NCI-H345 treated with DMSO at 0.1 percent for 48 hours (cell line): Measurements from ENCODE around the gene UBR4.
"Not testable (repeated sequence)": the region's sequence is repeated elsewhere in the genome, so short reads cannot be mapped to it uniquely, and the experiment has no call there.

Experiments
- DNase-seq: peaks from one replicate; lab custom pipeline; 2025; ENCODE audit not compliant: unreplicated experiment; lab: John Stamatoyannopoulos, UW

UBR4 gene

DNA sequence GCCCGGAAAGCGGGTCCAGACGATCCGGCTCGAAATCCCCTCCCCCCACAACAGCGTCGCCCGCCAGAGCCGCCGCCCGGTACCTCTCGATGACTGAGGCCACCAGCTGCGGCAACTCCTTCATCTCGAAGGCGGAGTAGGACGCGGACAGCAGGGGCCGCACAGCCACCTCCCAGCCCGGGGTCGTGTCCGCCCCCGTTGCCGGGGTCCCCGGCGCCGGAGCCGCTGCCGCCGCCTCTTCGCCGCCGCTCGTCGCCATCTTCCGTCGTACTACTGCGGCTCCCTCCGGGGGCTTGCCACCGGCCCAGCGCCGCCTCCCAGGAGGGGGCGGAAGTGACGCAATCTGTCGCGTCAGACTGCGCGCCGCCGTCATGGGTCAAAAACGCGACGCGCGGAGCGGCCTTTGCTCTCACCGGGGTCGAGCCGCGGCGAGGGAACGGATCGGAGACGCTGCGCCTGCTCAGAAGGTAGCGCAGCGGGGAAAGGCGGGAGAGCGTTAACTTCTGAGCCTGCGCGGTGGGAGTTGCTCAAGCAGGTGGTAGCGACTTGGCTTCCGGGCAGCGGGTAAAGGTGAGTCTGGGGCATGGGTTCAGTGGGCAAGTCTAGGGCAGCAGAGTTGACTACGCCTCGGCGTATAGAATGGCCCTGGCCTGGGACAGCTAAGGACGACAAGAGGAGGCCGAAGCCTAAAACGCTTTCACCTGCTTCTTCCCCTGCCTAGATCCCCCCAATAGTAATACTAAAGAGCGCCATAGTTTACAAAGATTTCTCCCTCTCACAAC is at the start of gene UBR4:
TSS of gene UBR4 (minus strand) at position 277 of the 782 bp plus-strand sequence. CDS start at position 259, 18 bp downstream.
- DNase-seq: peak; percentile 94

DNA sequence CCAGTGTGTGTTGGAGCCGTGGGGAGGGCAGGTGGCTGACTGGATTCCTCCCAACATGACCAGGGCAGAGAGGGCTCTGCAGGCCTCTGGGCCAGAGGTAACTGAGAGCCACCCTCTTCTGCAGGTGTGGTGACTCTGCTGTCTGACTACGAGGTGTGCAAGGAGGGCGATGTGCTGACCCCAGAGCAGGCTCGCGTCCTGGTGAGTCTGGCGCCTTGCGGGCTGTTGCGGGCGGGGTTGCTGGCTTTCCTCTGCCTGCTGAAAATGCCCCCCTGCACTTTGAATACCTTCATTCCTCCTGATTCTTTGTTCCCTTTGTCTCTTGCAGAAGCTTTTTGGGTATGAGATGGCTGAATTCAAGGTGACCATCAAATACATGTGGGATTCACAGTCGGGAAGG is 48.3 kb upstream of the UBR4 start:
- DNase-seq: no peak

DNA sequence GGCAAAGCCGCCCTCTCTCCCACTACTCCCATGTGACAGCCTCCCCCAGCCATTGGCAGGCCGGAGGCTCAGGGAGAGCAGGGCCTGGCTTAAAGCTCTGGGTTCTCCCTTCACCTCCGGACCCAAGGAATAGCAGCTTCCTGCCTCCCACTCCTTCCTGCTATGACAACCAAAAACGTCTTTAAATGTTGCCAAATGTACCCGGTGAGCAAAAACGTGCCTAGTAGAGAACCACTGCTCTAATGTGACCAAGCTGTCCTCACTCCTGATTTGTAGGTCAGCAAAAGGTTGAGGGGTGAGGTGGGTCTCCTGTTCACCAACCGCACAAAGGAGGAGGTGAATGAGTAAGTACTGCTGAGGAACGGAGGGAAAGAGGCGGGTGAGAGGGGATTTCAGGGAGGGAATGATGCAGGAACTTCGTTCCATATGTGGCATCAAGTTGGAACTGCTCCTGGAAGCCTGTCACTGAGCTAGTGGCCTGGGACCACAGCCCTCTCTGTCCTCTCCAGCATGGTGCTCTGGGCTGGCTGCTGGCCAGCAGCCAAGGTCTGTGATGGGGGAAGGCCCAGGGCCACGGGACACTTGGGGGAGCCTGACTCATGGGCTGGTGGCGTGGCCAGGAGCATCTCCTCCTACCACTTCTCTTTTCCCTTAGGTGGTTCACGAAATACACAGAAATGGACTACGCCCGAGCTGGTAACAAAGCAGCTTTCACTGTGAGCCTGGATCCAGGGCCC is 47.3 kb upstream of the UBR4 start:
- no peak for DNase-seq

DNA sequence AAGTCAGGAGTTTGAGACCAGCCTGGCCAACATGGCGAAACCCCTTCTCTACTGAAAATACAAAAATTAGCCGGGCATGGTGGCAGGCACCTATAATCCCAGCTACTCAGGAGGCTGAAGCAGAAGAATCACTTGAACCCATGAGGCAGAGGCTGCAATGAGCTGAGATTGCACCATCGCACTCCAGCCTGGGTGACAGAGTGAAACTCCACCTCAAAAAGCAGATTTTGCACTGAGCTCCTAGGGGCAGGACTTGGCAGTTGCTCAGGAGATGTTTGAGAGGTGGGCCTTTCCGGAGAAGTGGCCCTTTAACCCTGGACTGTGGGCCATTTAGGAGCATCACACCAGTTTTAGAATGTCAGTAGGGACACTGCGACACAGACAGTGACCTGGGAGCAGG is 46.2 kb upstream of the UBR4 start:
- DNase-seq: not testable (repeated sequence)

DNA sequence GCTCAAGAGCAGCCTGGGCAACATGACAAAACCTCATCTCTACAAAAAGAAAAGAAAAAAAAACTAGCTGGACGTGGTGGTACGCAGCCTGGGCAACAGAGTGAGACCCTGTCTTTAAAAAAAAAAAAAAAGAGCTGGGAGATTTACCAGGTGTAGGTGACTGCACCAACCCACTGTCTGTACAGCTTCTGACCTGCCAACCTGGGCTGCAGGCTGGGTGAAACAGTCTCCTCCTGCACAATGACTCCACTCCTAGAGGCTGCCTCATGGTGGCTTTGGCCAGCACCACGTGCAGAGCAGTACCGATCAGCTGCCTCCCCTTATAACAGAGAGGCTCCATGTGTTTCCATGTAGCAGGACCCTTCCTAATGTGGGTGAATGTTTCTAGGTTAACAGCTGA is 45.2 kb upstream of the UBR4 start:
- DNase-seq: no peak

DNA sequence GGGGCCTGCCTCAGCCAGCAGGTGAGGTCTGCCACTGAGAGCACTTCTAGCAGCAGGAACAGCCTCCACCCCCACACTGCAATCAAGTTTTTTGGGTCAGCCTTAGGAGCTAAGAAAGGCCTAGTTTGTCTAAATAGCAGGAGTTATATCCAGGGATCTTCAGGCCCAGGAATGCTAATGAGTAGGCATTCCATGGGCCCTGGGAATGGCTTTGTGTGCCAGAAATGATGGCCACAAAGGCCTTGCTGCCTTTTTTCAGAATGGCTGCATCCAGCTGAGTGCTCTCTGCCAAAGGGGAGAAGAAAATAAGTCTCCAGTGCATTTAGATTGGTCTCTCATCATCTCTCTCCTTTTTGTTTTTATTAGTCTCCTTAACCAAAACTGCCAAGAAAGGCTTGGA is 44.4 kb upstream of the UBR4 start:
- no peak for DNase-seq

DNA sequence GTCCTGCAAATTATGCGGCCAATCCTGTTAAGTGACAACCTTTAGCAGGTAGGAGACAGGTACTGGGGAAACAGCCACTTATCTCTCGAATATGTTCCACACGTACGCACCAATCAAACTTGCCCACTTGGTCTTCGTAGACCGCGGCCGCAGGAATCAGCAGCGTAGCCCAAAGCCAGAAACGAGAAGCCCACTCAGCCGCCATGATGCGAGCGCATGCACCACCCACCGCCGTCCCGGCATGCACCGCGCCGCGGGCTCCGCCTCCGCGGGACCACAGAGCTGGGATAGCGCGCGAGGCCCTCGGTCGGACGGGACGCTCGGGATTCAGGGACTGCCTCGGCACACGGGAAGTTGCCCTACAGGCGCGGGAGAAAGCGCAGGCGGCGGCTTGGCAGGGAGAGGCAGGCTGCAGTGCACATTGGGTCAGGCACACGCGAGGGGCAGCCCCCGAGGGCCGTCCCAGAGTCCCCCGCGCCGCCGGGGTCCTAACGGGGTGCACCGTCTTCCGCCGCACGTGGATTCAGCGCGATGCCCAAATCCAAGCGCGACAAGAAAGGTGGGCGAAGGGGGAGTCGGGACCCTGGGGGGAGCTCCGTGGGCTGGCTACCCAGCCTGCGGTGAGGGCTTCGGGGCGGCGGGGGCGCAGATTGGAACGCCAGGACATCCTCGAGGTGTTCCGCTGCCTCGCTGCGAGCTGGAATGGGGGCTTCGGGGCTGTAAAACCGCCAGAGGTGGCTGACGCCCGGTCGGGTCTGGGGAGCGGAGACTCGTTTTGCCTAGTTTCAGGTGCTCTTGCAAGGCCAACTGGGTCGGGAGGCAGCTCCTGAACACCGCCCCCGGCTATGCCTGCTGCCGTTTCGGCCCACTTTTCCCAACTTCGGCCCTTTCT is 41.5 kb upstream of the UBR4 start, which contains the start of the genes EMC1 and MRTO4:
TSS of gene EMC1 (minus strand) at position 220 of the 892 bp plus-strand sequence. CDS start at position 205, 15 bp downstream.
TSS of gene MRTO4 (plus strand) at position 501 of the 892 bp plus-strand sequence. CDS start at position 532, 31 bp downstream.
- peak; percentile 74 for DNase-seq

DNA sequence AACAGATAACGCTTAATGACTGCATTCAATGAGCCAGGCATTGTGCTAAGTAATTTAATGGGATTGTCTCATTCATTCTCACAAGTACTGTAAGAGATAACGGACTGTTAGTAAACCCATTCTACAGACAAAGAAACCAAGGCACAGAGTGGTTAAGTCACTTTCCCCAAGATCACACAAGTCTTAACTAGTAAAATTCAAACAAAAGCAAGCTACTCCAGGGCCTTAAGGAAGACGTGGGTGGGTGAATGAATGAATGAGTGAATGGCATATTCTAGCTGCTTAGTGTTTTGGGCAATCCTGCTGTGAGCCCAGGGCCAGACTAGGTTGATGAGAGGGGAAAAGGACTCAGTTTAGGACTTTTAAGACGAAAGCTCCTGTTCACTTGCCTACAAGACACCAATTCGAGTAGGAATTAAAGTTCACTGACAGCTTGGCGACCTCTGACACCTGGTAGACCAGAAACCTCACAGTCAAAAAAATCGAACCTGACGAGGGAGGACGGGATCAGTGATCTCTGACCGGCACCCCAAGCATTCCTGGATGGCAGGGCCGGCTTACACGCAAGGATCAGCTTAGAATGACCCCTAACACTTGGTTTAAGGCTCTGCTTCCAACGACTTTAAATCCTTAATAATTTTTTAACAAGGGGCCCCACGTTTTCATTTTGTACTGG is 40.7 kb upstream of the UBR4 start:
- no peak for DNase-seq

DNA sequence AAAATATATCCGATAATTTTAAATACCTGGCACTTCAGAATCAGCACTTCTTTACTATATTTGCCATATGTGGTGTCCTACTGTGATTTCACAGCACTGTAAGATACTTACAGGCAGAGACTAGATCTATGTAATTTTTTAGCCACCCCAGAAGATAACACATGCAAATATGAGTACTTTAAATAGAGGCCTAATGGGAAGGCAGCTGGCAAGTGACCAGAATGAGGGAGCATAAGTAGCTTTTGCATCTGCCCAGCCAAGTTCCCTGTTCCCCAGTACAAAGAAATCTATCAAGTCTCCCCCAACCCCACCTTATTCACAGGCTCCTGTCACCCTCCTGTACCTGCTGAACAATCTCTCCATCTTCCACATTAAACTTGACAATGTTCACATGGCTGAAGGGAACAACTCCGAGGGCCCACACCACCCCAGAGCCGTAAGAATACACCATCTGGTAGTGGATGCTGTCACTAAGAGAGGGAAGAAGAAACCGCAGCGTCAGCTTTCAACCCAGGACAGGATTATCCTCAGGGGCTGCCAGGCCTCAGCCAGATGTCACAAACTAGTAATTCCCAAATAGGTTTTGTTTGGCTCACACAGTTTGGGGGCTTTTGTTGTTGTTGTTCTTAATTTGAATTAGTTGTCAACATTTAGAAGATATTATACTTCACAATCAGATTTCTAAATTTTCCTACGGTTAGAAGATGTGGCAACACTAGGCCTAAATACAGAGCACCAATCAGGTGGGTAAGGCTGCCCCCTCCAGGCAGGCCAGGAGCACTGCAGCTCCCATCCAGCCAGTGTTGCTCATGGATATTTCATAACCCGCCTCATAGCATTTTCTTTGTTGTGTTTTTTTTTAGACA is 30.8 kb upstream of the UBR4 start:
- no peak for DNase-seq

DNA sequence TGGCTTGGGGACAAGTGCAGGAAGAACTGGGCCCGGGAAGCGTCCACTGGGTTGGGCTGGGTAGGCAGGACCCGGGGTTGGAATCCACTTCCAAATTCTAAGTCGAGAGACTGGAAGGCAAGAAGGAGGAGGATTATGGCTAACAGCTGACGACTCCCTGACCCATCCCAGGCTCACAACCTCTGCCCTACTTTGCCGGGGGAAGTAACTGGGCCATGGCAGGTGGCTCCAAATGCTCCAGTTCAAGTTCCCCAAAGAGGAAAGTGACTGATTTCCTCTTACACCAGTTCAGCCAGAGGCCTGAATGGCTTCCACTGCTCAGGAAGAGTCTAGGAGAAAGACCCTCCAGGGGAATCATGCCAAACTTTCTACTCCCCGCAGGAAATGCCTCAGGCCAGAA is 29.8 kb upstream of the UBR4 start:
- DNase-seq: no peak

DNA sequence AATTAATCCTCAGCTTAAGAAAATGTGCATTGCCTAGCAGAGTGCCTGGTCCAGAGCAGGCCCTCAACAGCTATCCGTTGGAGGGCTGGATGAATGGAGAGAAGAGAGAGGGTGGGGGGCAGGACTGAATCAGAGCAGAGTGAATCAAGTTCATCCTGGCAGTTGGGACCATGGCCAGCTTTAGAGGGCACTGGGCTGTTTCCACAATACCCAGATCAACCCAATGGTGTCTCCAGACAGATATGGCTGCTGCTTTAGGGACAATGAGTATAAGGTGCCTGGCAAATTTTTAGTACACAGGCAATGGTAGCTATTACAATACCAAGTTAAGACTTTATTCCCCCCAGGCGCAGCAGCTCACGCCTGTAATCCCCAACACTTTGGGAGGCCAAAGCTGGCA is 24.2 kb upstream of the UBR4 start:
- DNase-seq: no peak

DNA sequence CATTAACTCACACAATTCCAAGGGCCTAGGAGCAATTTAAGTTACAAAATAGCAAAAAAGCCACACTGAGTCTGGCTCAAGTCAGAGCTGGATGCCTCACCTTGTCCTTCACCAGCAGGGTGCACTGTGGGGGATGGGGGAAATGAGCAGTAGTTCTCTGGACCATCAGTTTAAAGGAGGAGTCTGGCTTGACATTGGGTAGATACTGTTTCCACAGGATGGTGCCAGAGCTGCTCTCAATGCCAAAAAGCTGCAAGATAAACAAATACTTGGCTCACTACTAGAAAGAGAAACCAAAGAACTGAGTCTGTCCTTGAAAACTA is 22.4 kb upstream of the UBR4 start:
- DNase-seq: no peak

DNA sequence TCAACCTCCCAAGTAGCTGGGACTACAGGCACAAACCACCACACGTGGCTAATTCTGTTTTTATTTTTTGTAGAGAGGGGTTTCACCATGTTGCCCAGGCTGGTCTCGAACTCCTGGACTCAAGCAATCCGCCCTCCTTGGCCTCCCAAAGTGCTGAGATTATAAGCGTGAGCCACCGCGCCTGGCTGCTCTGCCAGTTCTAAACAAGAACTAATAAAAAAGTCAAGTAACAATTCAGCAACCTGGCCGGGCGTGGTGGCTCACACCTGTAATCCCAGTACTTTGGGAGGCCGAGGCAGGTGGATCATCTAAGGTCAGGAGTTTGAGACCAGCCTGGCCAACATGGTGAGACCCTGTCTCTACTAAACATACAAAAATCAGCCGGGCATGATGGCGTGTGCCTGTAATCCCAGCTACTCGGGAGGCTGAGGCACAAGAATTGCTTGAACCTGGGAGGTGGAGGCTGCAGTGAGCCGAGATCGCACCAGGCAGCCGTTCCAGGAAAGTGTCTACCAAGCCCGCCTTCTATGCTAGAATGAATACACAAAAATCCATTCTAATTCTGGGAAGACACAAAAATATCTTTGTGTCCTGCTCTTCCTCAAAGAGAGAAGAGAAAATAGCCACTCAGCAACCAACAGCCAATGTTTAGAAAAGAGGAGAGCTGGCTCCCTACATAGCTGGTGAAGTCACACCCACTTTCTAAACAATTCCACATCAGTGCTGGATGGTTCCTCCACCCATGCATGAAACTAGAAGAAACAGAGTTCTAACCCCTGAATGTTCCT is 21.9 kb upstream of the UBR4 start:
- DNase-seq: not testable (repeated sequence)

DNA sequence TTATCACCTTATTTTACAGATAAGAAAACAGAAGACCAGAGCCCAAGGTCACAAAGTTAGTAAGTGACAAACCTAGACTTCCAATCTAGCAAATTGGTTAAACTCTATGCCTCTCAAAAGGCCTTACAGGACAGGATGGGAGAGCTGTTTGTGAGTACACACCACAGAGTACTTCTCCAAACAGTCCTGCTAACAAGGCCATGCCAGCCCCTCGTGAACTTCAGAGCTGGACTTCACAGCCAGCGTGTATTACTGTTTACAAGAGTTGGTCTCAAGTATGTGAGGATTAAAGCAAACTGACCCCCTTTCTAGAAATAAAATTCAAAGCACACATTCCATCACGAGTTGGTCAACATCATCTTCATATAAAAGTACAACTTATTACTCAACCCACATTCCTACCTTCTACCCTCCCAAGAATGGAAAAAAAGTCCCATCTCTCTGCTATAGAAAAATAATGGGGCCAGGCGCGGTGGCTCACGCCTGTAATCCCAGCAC is 19.8 kb upstream of the UBR4 start:
- DNase-seq: no peak

DNA sequence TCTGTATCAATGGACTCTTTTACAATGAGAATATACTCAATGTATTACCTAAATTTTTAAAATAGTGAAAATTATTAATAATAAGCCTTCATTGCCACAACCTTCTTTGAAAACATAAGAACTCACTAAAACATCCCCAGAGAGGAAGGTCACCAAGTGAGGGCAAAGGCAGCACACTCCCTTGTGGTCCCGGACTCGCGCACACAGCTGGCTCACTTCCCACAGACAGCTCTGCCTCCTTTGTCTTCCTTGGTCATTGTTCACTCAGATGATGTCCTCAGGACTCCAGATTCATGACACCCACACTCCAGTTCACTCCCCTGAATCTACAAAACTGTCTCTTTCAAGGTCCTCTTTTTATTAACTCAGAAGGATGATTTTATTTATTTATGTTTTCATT is 19.2 kb upstream of the UBR4 start:
- DNase-seq: no peak

DNA sequence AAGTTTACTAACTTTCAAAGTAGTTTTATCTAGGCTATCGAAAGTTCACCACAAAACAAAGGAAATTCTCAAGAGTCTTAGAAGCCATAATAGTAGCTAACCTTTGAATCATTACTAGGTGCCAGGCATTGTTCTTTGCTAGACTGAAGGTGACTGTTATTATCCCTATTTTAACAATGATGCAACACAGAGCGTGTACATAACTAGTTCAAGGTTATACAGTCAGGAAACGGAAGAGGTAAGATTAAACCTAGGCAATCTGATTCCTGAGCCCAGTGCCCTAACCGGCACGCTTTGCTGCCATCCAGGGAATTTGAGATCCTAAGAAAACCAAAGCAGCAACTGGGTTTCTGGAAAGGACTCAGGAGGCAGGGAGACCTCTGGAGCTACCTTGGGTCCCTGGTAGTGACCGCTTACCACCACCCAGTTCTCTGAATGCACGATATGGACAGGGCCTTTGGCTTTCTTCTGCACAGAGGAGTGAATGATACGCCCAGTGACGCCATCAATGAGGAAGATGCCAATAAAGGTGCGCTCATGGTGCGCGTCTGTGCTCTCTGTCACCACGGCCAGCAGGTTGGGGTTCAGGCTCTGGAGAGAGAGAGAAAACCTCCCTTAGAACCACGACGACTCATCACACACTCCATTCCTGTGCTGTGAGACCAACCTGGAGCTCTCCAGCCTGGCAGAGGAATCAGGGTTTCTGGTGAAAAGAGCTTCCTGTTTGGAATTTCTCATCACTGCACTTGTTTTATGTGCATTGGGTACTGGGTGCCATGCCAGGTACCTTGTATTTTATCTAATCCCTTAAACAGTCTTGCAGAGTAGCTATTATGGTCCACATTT is 13.1 kb upstream of the UBR4 start:
- DNase-seq: no peak

DNA sequence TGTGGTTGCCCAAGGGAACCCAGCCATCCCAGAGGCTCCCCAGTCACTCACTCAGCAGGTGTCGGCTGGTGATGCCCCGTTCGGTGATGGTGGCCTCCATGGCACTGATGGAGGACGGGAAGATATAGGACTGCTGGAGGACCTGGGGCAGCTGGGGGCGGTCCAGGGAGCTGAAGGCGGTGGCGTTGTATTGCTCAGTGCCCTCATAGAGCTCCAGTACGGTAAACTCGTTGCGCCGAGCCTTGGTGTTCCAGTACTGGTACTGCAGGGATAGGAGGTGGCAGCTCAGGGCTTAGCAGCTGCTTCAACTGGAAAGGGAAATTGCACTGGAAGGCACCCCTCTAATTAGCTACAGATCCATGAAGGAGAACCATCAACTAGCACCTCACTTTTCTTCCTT is 12.5 kb upstream of the UBR4 start:
- DNase-seq: no peak

DNA sequence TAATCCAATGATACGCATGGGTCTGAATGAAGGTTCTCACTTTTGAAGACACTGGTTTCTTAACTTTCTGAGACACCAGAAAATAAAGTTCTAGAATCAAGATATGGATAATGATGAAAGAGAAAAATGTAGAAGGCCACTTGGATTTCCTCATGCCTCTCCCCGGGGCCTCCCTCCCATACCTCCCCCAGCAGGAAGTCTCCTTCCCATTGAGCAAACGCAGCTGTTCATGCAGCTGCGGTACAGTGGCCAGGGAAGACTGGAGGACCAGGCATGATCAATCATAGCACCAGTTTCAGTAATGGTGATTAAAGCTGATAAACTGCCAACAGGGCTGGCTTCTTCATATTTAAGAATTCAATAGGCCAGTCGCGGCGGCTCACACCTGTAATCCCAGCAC is 10.9 kb upstream of the UBR4 start:
- no peak for DNase-seq
